ENCODE data around the gene PDE4D. TPM values are rescaled to one million over a fixed set of nuclear protein-coding genes. Genes with fewer than 3 reads are reported as not detected.

PDE4D gene
- total and polyA plus RNA-seq, 2 experiments from 2014 or later: 21.9 to 54.2 TPM

DNA sequence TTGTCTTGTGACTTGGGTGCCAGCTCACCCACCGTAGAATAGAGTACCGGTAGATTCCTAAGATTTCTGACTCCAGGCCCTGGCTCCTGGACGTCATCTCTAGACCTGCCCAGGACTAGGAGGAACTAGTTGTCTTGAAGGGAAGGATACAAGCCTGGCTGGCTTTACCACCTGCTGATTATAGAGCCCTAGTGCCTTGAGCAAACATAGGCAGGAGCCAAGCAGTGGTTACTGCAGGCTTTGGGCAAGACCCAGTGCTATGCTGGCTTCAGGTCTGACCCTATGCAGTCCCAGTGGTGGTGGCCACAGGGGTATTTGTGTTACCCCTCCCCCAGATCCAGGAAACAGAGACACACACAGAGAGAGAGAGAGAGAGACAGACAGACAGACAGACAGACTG is 606.2 kb downstream of the PDE4D start:
- DNase-seq (ENCODE audit: low read depth in 1 of 2, low spot score in 1 of 2): no peak
- Histone ChIP-seq H3K9me3 (ENCODE audit: low read depth) (no peaks in the 10 kb centered on the region), H3K36me3 (peaks cover 3% of the 10 kb centered on the region), H3K4me3 (no peak overlapping the region), H3K27ac (peak overlapping the region; percentile 25), H3K27me3 (no peaks in the 10 kb centered on the region), H3K4me1 (ENCODE audit: low read depth) (peaks cover 4% of the 10 kb centered on the region)
- no peak for TF ChIP-seq CTCF (IDR thresholded peaks at IDR 0.05; ENCODE audit: low read depth, low read length)

- Histone ChIP-seq H3K9me3 (ENCODE audit: low read depth) (no peaks in the 10 kb centered on the region), H3K4me1 (ENCODE audit: low read depth) (peaks cover 4% of the 10 kb centered on the region), H3K4me3 (no peak overlapping the region), H3K27ac (no peak overlapping the region), H3K27me3 (no peaks in the 10 kb centered on the region), H3K36me3 (peaks cover 3% of the 10 kb centered on the region)
- no peak for TF ChIP-seq CTCF (IDR thresholded peaks at IDR 0.05; ENCODE audit: low read depth, low read length)
- no peak for DNase-seq (ENCODE audit: low read depth in 1 of 2, low spot score in 1 of 2)
Measured at GRCh38 chr5:59286510-59286909, 607.0 kb downstream of the PDE4D start.

DNA sequence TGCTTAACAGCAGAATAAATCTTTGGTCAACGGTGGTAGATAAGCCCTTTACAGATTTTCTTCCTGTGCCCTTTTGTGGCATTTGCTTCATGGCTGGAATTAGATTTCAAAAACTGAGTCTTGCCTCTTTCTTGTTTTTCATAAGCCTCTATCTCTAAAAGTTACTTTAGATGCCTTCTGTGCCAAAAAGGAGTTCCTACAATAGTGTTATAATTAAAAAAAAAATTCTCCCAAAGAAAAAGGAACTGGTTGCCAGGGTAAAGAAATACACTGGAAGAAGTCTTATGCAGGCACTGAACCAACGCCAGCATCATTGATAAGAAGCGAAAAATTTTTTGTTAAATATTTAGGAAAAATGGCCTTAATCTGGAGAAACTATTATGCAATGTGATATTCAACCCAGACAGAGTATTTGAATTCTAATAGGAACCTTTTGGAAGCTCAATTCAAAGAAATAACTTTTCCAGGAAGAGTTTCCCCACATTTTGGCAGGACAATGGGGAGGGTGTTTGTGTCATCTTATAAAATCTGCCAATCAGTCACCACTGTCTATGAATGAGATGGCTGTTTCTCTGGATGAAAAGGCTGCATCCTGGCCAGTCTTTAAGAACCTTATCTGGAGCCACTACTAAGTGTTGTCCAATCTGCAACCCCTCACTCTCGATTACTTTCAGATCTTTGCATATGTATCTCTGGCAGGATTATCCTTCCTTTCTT is 608.1 kb downstream of the PDE4D start:
- no peak for TF ChIP-seq CTCF (IDR thresholded peaks at IDR 0.05; ENCODE audit: low read depth, low read length)
- DNase-seq (ENCODE audit: low read depth in 1 of 2, low spot score in 1 of 2): peak in 1 of 2 donors; percentile 16

DNA sequence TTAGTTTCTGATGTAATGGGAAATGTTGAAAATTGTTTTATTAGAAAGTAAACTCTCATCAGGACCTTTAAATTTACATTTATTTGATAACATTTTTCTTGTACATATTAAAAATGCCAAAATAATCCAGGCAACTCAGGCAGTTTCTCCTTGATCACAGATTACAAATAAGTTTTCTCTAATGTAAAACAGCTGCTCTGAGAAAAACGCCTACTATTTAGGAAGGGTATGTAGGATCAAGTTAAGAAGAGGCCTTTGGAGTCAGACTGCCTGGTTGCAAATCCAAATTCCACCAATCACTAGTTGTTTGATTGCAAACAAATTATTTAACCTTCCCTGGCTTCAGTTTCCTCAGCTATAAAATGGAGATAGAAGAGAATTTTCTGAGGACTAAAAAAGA is 610.8 kb downstream of the PDE4D start:
- H3K4me3 ChIP-seq: no peak overlapping the region
- H3K36me3 ChIP-seq: peaks cover 3% of the 10 kb centered on the region
- TF ChIP-seq CTCF (IDR thresholded peaks at IDR 0.05; ENCODE audit: low read depth, low read length): no peak

More for the DNA sequence above, 608.1 kb downstream of the PDE4D start:
- H3K36me3 ChIP-seq: peaks cover 3% of the 10 kb centered on the region
- H3K4me1 ChIP-seq (ENCODE audit: low read depth): peaks cover 4% of the 10 kb centered on the region
- no peak overlapping the region for H3K4me3 ChIP-seq
- no peaks in the 10 kb centered on the region for H3K27me3 ChIP-seq
- H3K9me3 ChIP-seq (ENCODE audit: low read depth): no peaks in the 10 kb centered on the region
- no peak overlapping the region for H3K27ac ChIP-seq

GRCh38 chr5:59279979-59280378 is 613.5 kb downstream of the PDE4D start:
- Histone ChIP-seq H3K9me3 (ENCODE audit: low read depth) (no peaks in the 10 kb centered on the region), H3K4me1 (ENCODE audit: low read depth) (peaks cover 20% of the 10 kb centered on the region)

More for the DNA sequence above, 610.8 kb downstream of the PDE4D start:
- Histone ChIP-seq H3K9me3 (ENCODE audit: low read depth) (no peaks in the 10 kb centered on the region), H3K4me1 (ENCODE audit: low read depth) (no peaks in the 10 kb centered on the region), H3K27ac (no peak overlapping the region), H3K27me3 (no peaks in the 10 kb centered on the region)
- DNase-seq (ENCODE audit: low read depth in 1 of 2, low spot score in 1 of 2): no peak

More at GRCh38 chr5:59279979-59280378, 613.5 kb downstream of the PDE4D start:
- TF ChIP-seq CTCF (IDR thresholded peaks at IDR 0.05; ENCODE audit: low read depth, low read length): no peak
- H3K36me3 ChIP-seq: no peaks in the 10 kb centered on the region
- DNase-seq (ENCODE audit: low read depth in 1 of 2, low spot score in 1 of 2): no peak
- no peak overlapping the region for H3K27ac ChIP-seq
- no peaks in the 10 kb centered on the region for H3K27me3 ChIP-seq
- no peak overlapping the region for H3K4me3 ChIP-seq

Data from cardiac muscle cell (in vitro differentiated cells and primary cell).